Panc1 (cell line): ENCODE data around the gene S1PR3. TPM values are rescaled to one million over a fixed set of nuclear protein-coding genes. Genes with fewer than 3 reads are reported as not detected.

ENCODE experiments used
- ATAC-seq: fragments of 200-7000 bp; cut with Tn5 transposase; 2 replicates; pipeline ENCODE4 v1.9.1; 2020; ENCODE audit warnings: mild to moderate bottlenecking, moderate library complexity
- BruUV-seq: library from RNA; stranded (reverse); fragments of 400-500 nt; replicated peaks from 2 replicates; lab custom pipeline; 2021; lab: Mats Ljungman, UMichigan
- CTCF ChIA-PET: fragments of 300-600 bp; sonication (Branson Sonifier 250); formaldehyde crosslinking; loops from one replicate; lab custom pipeline; 2022; ENCODE audit warnings: antibody characterized with exemption; lab: Charles Lee
- POLR2A ChIA-PET: fragments of 300-600 bp; sonication (Branson Sonifier 250); formaldehyde crosslinking; loops from one replicate; lab custom pipeline; 2022; ENCODE audit warnings: antibody characterized with exemption; lab: Charles Lee
- DNase-seq: peaks from one replicate; pipeline ENCODE4 v3.0.0-alpha.2; 2010; ENCODE audit warnings: low read depth, low spot score
- H3K27ac ChIP-seq: 2 replicates; pipeline ENCODE4 v1.5.1; 2011; ENCODE audit warnings: mild to moderate bottlenecking, low read length, inconsistent platforms
- H3K27me3 ChIP-seq: fragments of 200-500 bp; sonication (Bioruptor generic); 2 replicates; pipeline ENCODE4 v1.6.0; 2014; ENCODE audit warnings: low read length, inconsistent platforms; ENCODE audit not compliant: control insufficient read depth, insufficient read depth
- H3K36me3 ChIP-seq: fragments of 200-500 bp; sonication (Bioruptor generic); 2 replicates; pipeline ENCODE4 v1.5.1; 2014; ENCODE audit warnings: inconsistent platforms, mild to moderate bottlenecking, low read length, moderate library complexity; ENCODE audit not compliant: control insufficient read depth, insufficient read depth
- H3K4me1 ChIP-seq: 2 replicates; pipeline ENCODE4 v1.5.1; 2011; ENCODE audit warnings: inconsistent platforms, mild to moderate bottlenecking, low read length, moderate library complexity; ENCODE audit not compliant: control insufficient read depth, insufficient read depth
- H3K4me3 ChIP-seq, 2 experiments: 2 replicates each; pipeline ENCODE4 v1.5.1; 2011 to 2012; ENCODE audit warnings: low read depth in 2 of 2, low read length in 2 of 2, mild to moderate bottlenecking in 2 of 2, inconsistent platforms in 1 of 2, moderate library complexity in 1 of 2
- H3K9me3 ChIP-seq: fragments of 200-500 bp; sonication (Bioruptor generic); 2 replicates; pipeline ENCODE4 v1.5.1; 2014; ENCODE audit warnings: low read depth, mild to moderate bottlenecking, inconsistent platforms, low read length, moderate library complexity; ENCODE audit not compliant: control insufficient read depth, insufficient read depth
- CTCF ChIP-seq: fragments of 450-650 bp; IDR thresholded peaks from 2 replicates; pipeline ENCODE4 v1.5.1; 2017; ENCODE audit warnings: mild to moderate bottlenecking
- POLR2AphosphoS5 ChIP-seq: IDR thresholded peaks from 2 replicates; pipeline ENCODE4 v1.6.1; 2012; ENCODE audit warnings: mild to moderate bottlenecking, low read depth, low read length, moderate library complexity
- REST ChIP-seq, 2 experiments: IDR thresholded peaks; 2 replicates each; pipeline ENCODE4 v1.6.1; 2011 to 2012; ENCODE audit warnings: low read depth in 2 of 2, control low read depth in 1 of 2, low read length in 1 of 2, mild to moderate bottlenecking in 1 of 2, moderate library complexity in 1 of 2; ENCODE audit not compliant: insufficient read depth in 1 of 2
- SIN3A ChIP-seq: IDR thresholded peaks from 2 replicates; pipeline ENCODE4 v1.6.1; 2012; ENCODE audit warnings: low read depth, mild to moderate bottlenecking, low read length, moderate library complexity, borderline replicate concordance; ENCODE audit not compliant: insufficient read depth
- TCF7L2 ChIP-seq: IDR thresholded peaks from 2 replicates; pipeline ENCODE4 v1.6.1; 2011; ENCODE audit warnings: mild to moderate bottlenecking, low read depth, low read length, inconsistent platforms
- in situ Hi-C: cut with HindIII; loops from 2 replicates; pipeline ENCODE4 v1.10.0; 2016; ENCODE audit warnings: low sequenced_read_pairs, low pct_unique_long_range_greater_than_20kb
- intact Hi-C: fragments of 100-400 bp; cut with micrococcal nuclease; formaldehyde crosslinking; loops from one replicate; pipeline ENCODE4 v1.10.0; 2022; ENCODE audit not compliant: unreplicated experiment
- total RNA-seq: library from RNA; stranded (reverse); gene quantifications from one replicate; pipeline ENCODE4 v1.2.1, GENCODE V29; 2021; ENCODE audit not compliant: unreplicated experiment

Gene S1PR3
- total RNA-seq, 1 experiment from 2014 or later, result 8.1 TPM

- Histone ChIP-seq H3K9me3 (no peaks in the 10 kb centered on the region), H3K27ac (no peak overlapping the region), H3K4me3 (no peak overlapping the region), H3K36me3 (no peaks in the 10 kb centered on the region), H3K4me1 (no peaks in the 10 kb centered on the region), H3K27me3 (no peaks in the 10 kb centered on the region)
- ChIA-PET POLR2A (no interaction called here), CTCF (no interaction called here)
- no peak for DNase-seq
- no TSS peak for BruUV-seq
- in situ Hi-C loops (no loop called here), intact Hi-C loops (no loop called here)
- ATAC-seq, result no peak
- TF ChIP-seq CTCF, result no peak
- no peak for TF ChIP-seq SIN3A
Measured at GRCh38 chr9:88947581-88948573, 43.4 kb upstream of the S1PR3 start.

GRCh38 chr9:88949425-88949824 is 41.8 kb upstream of the S1PR3 start:
- Histone ChIP-seq H3K27ac (no peak overlapping the region), H3K4me3 (no peak overlapping the region), H3K27me3 (no peaks in the 10 kb centered on the region), H3K9me3 (no peaks in the 10 kb centered on the region), H3K4me1 (no peaks in the 10 kb centered on the region; the same call in 1 of the 2 replicates), H3K36me3 (no peaks in the 10 kb centered on the region)
- no peak for TF ChIP-seq CTCF
- no peak for TF ChIP-seq SIN3A
- no peak for TF ChIP-seq REST (IDR thresholded peaks at IDR 0.05; ENCODE audit: insufficient read depth in 1 of 2, low read depth in 2 of 2, low read length in 1 of 2)
- no peak for TF ChIP-seq TCF7L2
- no peak for TF ChIP-seq POLR2AphosphoS5
- DNase-seq (no peak), ATAC-seq (no peak)
- in situ Hi-C loops (no loop called here), intact Hi-C loops (no loop called here)
- CTCF ChIA-PET, result no interaction called here
- POLR2A ChIA-PET, result no interaction called here
- BruUV-seq, result no TSS peak
